Kidney glomerular epithelial cell (primary cell): Measurements from ENCODE around the gene ALDH1A2.

Experiments used
- DNase-seq: peaks from one replicate; lab custom pipeline; 2025; lab: John Stamatoyannopoulos, UW

The ALDH1A2 gene

GRCh38 chr15:57994221-57995049 is 71.1 kb downstream of the ALDH1A2 start:
- DNase-seq: no peak

DNA sequence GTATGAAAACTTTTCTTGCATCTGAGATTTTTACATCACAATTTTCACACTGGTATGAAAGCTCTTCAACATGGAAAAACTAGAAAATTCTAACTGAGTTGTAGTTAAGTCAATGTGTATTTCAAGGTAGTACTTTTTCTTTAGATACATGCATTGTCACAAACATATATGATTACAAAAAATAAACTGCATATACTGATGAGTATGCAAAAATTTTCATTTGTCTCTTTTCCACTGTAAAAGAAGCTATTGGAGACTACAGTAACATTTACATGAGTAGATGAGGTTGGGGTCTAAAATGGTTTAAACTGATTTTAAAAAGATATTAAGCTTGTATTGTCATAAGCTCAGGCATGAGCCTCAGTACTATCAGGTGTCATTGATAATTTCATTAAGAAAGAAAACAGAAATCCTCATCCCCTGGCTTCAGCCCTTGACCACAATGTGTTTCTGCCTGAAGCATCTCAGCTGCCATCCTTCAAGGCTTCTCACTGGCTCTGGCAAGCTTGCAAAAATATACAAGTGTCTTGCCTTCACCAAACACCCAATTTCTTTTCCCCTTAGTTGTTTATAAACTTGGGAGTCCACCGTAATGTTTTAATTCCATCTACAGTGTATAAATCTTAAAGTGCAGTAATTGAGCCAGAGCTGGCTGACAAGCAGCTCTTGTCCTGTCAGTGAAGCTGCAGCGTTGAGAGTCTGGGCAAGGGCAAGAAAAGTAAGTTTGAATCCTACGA is 71.9 kb downstream of the ALDH1A2 start:
- no peak for DNase-seq

DNA sequence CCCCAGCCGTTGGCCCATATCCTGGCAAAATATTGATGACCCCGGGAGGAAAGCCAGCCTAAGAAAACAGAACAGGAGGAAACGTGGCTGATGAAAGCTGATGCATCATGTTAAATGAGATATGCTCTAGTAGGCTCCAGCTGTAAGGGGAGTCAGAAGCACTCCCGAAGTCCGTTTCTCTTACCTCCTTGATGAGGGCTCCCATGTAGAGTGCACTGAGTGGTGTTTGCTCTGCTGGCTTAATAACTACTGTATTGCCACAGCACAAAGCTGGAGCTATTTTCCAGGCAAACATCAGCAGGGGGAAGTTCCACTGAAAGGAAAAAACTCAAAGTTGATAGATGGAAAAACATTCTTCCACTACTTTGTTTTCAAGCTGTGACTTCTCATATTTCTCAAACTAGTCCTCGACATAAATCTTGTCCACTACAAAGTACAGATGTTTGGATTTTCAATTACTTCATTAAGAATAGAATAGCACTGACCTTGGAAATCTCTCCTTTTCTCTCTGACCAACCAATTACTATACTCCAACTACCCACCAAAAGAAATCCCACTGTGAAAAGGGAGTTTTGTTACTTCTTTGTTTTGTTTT is 72.7 kb downstream of the ALDH1A2 start:
- no peak for DNase-seq

- no peak for DNase-seq
Observed at GRCh38 chr15:57973534-57973933, 92.0 kb downstream of the ALDH1A2 start.

DNA sequence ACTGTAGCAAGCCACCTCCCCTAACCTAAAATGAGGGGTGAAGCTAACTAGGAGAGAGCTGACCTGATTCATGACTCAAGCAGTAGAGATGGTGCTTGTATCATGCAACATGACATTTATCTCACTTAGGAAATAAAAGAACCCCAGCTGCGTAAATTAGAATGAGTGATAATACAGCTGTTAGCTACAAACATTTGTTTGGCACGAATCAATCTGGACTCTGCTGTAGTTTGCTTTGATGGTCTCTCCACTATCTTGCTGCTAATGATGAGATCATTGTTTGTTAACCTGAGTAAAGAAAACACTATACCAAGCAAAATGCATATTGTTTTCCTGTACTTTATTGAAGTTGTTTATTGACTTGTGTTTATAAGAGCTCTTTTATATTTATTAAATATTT is 92.6 kb downstream of the ALDH1A2 start:
- no peak for DNase-seq

DNA sequence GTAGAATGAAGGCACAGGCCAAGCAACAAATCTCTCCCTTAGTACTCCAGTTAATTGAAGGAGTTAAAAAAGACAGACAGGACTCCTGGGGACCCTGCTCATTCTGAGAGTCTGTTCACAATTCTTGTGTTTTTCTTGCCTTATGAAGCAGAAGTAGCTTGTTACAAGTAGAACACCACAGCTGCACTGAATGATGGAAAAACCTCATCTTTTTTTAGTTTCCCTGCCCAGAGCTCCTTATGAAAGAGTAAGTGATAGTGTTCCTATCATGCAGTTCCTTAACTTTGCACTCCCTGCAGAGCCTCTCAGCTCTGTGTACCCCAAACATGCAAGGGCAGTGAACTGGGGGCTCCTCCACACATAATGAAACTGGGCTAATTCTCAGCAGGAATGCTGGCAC is 95.5 kb downstream of the ALDH1A2 start:
- no peak for DNase-seq

GRCh38 chr15:57969355-57969754 is 96.2 kb downstream of the ALDH1A2 start:
- DNase-seq: no peak

GRCh38 chr15:57962887-57963286 is 102.6 kb downstream of the ALDH1A2 start:
- DNase-seq: no peak

DNA sequence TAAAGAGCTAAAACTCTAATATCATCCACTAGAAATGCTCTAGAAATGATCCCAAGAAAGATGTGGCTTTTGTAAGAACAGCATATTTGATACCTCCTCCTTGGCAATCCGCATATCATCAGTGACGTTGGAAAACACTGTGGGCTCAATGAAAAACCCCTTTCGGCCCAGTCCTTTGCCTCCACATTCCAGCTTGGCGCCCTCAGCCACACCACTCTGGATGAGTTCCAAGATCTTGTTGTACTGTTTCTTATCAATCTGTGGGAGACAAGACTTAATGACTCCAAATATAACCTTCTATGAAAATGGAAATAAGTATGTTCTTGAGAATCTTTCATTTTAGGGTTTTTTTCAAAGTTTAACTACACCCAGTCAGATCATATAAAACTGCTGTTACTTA is 103.6 kb downstream of the ALDH1A2 start:
- DNase-seq: no peak

GRCh38 chr15:57957113-57957512 is 108.4 kb downstream of the ALDH1A2 start:
- DNase-seq: no peak

DNA sequence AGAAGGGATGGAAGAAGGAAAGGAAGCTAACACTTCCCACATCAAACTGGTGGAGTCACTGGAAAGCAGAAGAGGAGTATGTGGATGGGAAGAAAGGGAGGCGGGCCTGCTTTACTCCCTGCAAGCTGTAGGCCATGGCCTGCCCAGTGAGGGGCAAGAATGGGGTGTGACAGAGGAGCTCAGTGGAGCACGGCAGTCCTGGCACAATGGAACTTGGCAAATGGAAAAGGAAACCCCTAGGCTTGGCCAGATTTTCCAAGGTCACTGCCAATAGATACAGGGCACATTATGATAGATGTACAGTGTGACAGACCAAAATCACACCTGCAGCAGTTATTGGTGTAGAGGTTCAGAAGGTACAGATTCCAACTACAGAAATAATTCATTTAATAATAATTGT is 111.6 kb downstream of the ALDH1A2 start:
- no peak for DNase-seq

GRCh38 chr15:57951328-57951932 is 114.1 kb downstream of the ALDH1A2 start:
- DNase-seq: no peak

- no peak for DNase-seq
Observed at GRCh38 chr15:57950381-57950946, 115.0 kb downstream of the ALDH1A2 start.

GRCh38 chr15:57949374-57949943 is 116.1 kb downstream of the ALDH1A2 start:
- DNase-seq: no peak

- DNase-seq: no peak
Observed at GRCh38 chr15:57948351-57949289, 116.9 kb downstream of the ALDH1A2 start.

GRCh38 chr15:57947781-57948180 is 117.7 kb downstream of the ALDH1A2 start:
- DNase-seq: no peak

DNA sequence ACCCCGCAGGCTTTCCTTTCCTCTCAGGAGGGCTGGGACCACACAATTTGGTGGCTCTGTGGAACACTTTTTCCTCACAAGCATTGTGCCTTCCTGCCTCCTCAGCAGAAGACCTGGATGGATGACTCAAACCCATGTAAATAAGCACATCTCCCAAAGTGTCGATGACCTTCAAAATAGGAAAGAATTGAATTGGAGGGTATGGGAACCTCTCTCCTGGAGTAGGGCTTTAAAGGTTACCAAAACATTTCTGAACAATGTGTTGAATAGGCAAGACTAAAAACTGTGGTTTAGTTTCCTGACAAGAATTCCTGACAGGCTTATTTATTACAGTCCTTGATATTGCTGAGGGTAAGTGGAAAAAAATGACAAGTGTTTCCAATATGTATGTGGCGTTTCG is 118.2 kb downstream of the ALDH1A2 start:
- no peak for DNase-seq

GRCh38 chr15:57946491-57947048 is 118.9 kb downstream of the ALDH1A2 start:
- no peak for DNase-seq

- DNase-seq: no peak
Observed at GRCh38 chr15:57945616-57946015, 119.9 kb downstream of the ALDH1A2 start.

DNA sequence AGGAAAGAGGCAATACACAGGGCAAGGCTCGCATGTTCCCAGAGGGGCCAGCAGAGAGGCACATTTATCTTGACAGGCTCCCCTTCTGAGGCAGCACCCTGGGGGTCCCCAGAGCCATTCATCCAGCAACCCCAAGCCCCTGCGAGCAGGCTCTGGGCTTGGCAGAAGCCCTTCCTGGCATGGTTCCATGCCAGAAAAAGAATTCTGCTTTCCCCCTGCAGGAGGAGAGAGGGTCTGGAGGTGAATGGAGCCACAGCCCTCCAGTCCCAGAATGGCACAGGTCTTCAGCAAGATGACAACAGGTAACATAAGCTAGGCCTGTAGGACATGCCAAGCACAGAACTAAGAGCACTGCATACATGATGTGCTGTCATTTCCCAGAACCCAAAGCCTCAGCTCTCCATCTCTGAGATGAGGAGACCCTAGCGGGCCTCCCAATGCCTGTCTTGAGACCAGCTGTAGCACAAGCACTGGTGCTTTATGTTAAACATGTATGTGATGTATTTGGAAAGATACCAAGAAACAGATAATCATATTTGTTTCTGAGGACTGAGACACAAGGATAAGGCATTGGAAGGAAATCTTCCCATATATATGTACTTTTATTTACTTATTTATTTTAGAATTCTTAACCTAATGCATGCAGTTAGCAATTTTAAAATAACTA is 121.6 kb downstream of the ALDH1A2 start:
- no peak for DNase-seq
